ENCODE measurements around the gene TNFAIP8L2. TPM values are rescaled to one million over a fixed set of nuclear protein-coding genes. Genes with fewer than 3 reads are reported as not detected.

The TNFAIP8L2 gene
- total and polyA plus RNA-seq, 2 of the 4 experiments (the other 2 are of a cell fraction) = not detected

- no peak overlapping the region for H3K4ac ChIP-seq (ENCODE audit: low read depth, low read length)
- no peak overlapping the region for H2BK5ac ChIP-seq (ENCODE audit: low read depth, low read length, poor library complexity, severe bottlenecking)
- H2BK15ac ChIP-seq (ENCODE audit: low read depth, low read length) = no peak overlapping the region
- H3K36me3 ChIP-seq (ENCODE audit: control insufficient read depth, insufficient read depth, low read length) = no peaks in the 10 kb centered on the region
- ChIA-PET POLR2A (ENCODE audit: unreplicated experiment) (no interaction called here), CTCF (interaction anchor here (0.7 kb wide), 1 partner anchor 101 kb away, joined by 7 read pairs; no protein-coding TSS in a partner anchor)
- H3K9ac ChIP-seq (ENCODE audit: low read depth, low read length) = no peak overlapping the region
- H4K5ac ChIP-seq (ENCODE audit: low read depth, low read length) = no peak overlapping the region
- H2BK120ac ChIP-seq (ENCODE audit: low read depth, low read length) = no peak overlapping the region
- no peak overlapping the region for H3K14ac ChIP-seq (replicated peaks; ENCODE audit: low read depth, low read length)
- no peak for TF ChIP-seq CEBPB (IDR thresholded peaks at IDR 0.05; ENCODE audit: low read depth, low read length)
- TF ChIP-seq MAFK (IDR thresholded peaks at IDR 0.05; ENCODE audit: low read depth, low read length) = no peak
- TF ChIP-seq USF2 (IDR thresholded peaks at IDR 0.05; ENCODE audit: low read depth, low read length) = no peak
- TF ChIP-seq RAD21 (IDR thresholded peaks at IDR 0.05; ENCODE audit: low read length) = no peak
- no peak for TF ChIP-seq MAZ (IDR thresholded peaks at IDR 0.05; ENCODE audit: borderline replicate concordance, low read depth, low read length)
- no peak for TF ChIP-seq BHLHE40 (IDR thresholded peaks at IDR 0.05; ENCODE audit: low read depth, low read length)
- TF ChIP-seq CHD1 (IDR thresholded peaks at IDR 0.05; ENCODE audit: low read depth, low read length) = no peak
- peaks cover 12 to 30% of the 10 kb centered on the region in 2 experiments for H3K79me1 ChIP-seq (ENCODE audit: low read depth in 1 of 2, low read length in 2 of 2)
- no peaks in the 10 kb centered on the region for H3K27me3 ChIP-seq (ENCODE audit: control insufficient read depth, insufficient read depth, low read length)
- peaks cover 5% of the 10 kb centered on the region; the same call in 1 of the 2 replicates for H3K9me1 ChIP-seq (ENCODE audit: insufficient read depth, low read length)
- no peak overlapping the region for H3K23ac ChIP-seq (ENCODE audit: low read depth, low read length)
- H3K9me3 ChIP-seq (ENCODE audit: control insufficient read depth, insufficient read depth, low read length) = no peaks in the 10 kb centered on the region
- no peaks in the 10 kb centered on the region for H4K20me1 ChIP-seq (ENCODE audit: insufficient read depth, low read length)
- no peak overlapping the region for H3K18ac ChIP-seq (ENCODE audit: low read depth, low read length)
- DNase-seq = no peak
- no peak overlapping the region for H2AK9ac ChIP-seq (replicated peaks; ENCODE audit: low read depth, low read length, poor library complexity)
- no CpG with 5 or more reads among the region's 6 CpGs for WGBS, 2 experiments (ENCODE audit: extremely low coverage in 2 of 2, insufficient read length in 1 of 2)
- no peak overlapping the region for H2BK20ac ChIP-seq (ENCODE audit: low read depth, low read length)
- intact Hi-C loops (cut with micrococcal nuclease) = no loop called here
- H4K8ac ChIP-seq (ENCODE audit: low read depth in 2 of 2, low read length in 2 of 2) = no peak overlapping the region
- H3K4me3 ChIP-seq (ENCODE audit: insufficient read depth, low read depth, low read length) = no peak overlapping the region
- no peak overlapping the region for H4K91ac ChIP-seq (ENCODE audit: insufficient read depth, low read depth, low read length)
- no peak overlapping the region for H3K27ac ChIP-seq (ENCODE audit: insufficient read depth, low read length)
- H3K4me2 ChIP-seq (ENCODE audit: low read depth, low read length) = no peak overlapping the region
- in situ Hi-C loops (cut with MboI; ENCODE audit: low sequenced_read_pairs) = loop anchor here (10.0 kb wide), 1 partner anchor 211 kb away; no protein-coding TSS in a partner anchor
- dilution Hi-C loops (cut with HindIII; ENCODE audit: low sequenced_read_pairs, unreplicated experiment) = no loop called here
- no TSS peak for BruUV-seq (replicated peaks)
- ATAC-seq (ENCODE audit: low read depth) = no peak
- H2AK5ac ChIP-seq (ENCODE audit: low read depth, low read length) = no peak overlapping the region
- H3K56ac ChIP-seq (ENCODE audit: extremely low read depth, insufficient read depth, low read length) = no peak overlapping the region
- H2AFZ ChIP-seq (replicated peaks; ENCODE audit: low read length, poor library complexity) = no peak overlapping the region
- peaks cover 2% of the 10 kb centered on the region; the same call in 1 of the 2 replicates for H3K4me1 ChIP-seq (ENCODE audit: control insufficient read depth, insufficient read depth, low read length)
Observed at GRCh38 chr1:151193304-151193703, 36.9 kb downstream of the TNFAIP8L2 start.

All from IMR-90 (cell line).